Liver (tissue), 9 donors: Measurements from ENCODE around the gene RPAP2. TPM values are rescaled to one million over a fixed set of nuclear protein-coding genes. Genes with fewer than 3 reads are reported as not detected.

ENCODE experiments used
- DNase-seq: peaks from one replicate; pipeline ENCODE4 v3.0.0-alpha.2; 2017; ENCODE audit warnings: low spot score
- H3K27ac ChIP-seq, 2 donors: one replicate each; pipeline ENCODE4 v1.7.0; 2013; ENCODE audit warnings: inconsistent platforms in 2 of 2, low read length in 2 of 2, control low read depth in 1 of 2, low read depth in 1 of 2, mild to moderate bottlenecking in 1 of 2
- H3K27me3 ChIP-seq, 4 donors: one replicate each; pipeline versions ENCODE4 v1.6.1 to v1.7.0; 2013; ENCODE audit warnings: low read length in 3 of 4, inconsistent platforms in 1 of 4, mild to moderate bottlenecking in 1 of 4, moderate library complexity in 1 of 4; ENCODE audit not compliant: control insufficient read depth in 4 of 4, insufficient read depth in 4 of 4
- H3K36me3 ChIP-seq, 4 donors: one replicate each; pipeline versions ENCODE4 v1.6.1 to v1.7.0; 2013; ENCODE audit warnings: low read length in 3 of 4, mild to moderate bottlenecking in 3 of 4, low read depth in 1 of 4, moderate library complexity in 1 of 4; ENCODE audit not compliant: control insufficient read depth in 4 of 4, insufficient read depth in 3 of 4
- H3K4me1 ChIP-seq, 4 donors: one replicate each; pipeline versions ENCODE4 v1.6.1 to v1.7.0; 2013; ENCODE audit warnings: low read length in 3 of 4, mild to moderate bottlenecking in 3 of 4, moderate library complexity in 1 of 4; ENCODE audit not compliant: control insufficient read depth in 4 of 4, insufficient read depth in 4 of 4
- H3K4me3 ChIP-seq, 3 donors: one replicate each; pipeline versions ENCODE4 v1.6.1 to v1.7.0; 2013; ENCODE audit warnings: low read length in 3 of 3, control low read depth in 1 of 3, low read depth in 1 of 3, mild to moderate bottlenecking in 1 of 3
- H3K9ac ChIP-seq, 2 donors: one replicate each; pipeline ENCODE4 v1.7.0; 2013; ENCODE audit warnings: low read length in 2 of 2, mild to moderate bottlenecking in 2 of 2, moderate library complexity in 2 of 2, control low read depth in 1 of 2, low read depth in 1 of 2
- H3K9me3 ChIP-seq, 4 donors: one replicate each; pipeline versions ENCODE4 v1.6.1 to v1.7.0; 2013; ENCODE audit warnings: low read length in 3 of 4; ENCODE audit not compliant: control insufficient read depth in 4 of 4
- ATF3 ChIP-seq: IDR thresholded peaks from 2 replicates; pipeline ENCODE4 v1.6.1; 2016; ENCODE audit warnings: antibody characterized with exemption
- CTCF ChIP-seq: fragments of 150-350 bp; IDR thresholded peaks from 2 replicates; pipeline ENCODE4 v1.5.1; 2017; ENCODE audit warnings: improper control_type of control experiment, low read depth, low read length; ENCODE audit not compliant: missing input control
- EGR1 ChIP-seq, 2 donors: IDR thresholded peaks; 2 replicates each; pipeline ENCODE4 v1.6.1; 2016 to 2018; ENCODE audit warnings: antibody characterized with exemption in 2 of 2, low read depth in 2 of 2
- FOXA1 ChIP-seq: IDR thresholded peaks from 2 replicates; pipeline ENCODE4 v1.6.1; 2016; ENCODE audit warnings: antibody characterized with exemption
- FOXA2 ChIP-seq: IDR thresholded peaks from 2 replicates; pipeline ENCODE4 v1.6.1; 2016; ENCODE audit warnings: antibody characterized with exemption
- GABPA ChIP-seq, 2 donors: IDR thresholded peaks in 1 of 2; conservative IDR thresholded peaks in 1 of 2; 2 replicates each; pipeline ENCODE4 v1.6.1; 2016; ENCODE audit warnings: antibody characterized with exemption in 2 of 2, mild to moderate bottlenecking in 1 of 2, moderate library complexity in 1 of 2
- HNF4A ChIP-seq, 2 donors: conservative IDR thresholded peaks; 2 replicates each; pipeline ENCODE4 v1.6.1; 2016; ENCODE audit warnings: antibody characterized with exemption in 2 of 2, mild to moderate bottlenecking in 2 of 2
- HNF4G ChIP-seq: IDR thresholded peaks from 2 replicates; pipeline ENCODE4 v1.6.1; 2016; ENCODE audit warnings: antibody characterized with exemption
- JUND ChIP-seq, 2 donors: IDR thresholded peaks; 2 replicates each; pipeline ENCODE4 v1.6.1; 2016; ENCODE audit warnings: antibody characterized with exemption in 2 of 2
- MAX ChIP-seq: IDR thresholded peaks from 2 replicates; pipeline ENCODE4 v1.6.1; 2016; ENCODE audit warnings: antibody characterized with exemption
- NR2F2 ChIP-seq: IDR thresholded peaks from 2 replicates; pipeline ENCODE4 v1.6.1; 2016; ENCODE audit warnings: antibody characterized with exemption
- RAD21 ChIP-seq, 2 donors: IDR thresholded peaks; 2 replicates each; pipeline ENCODE4 v1.6.1; 2016; ENCODE audit warnings: antibody characterized with exemption in 2 of 2, mild to moderate bottlenecking in 2 of 2
- REST ChIP-seq: IDR thresholded peaks from 2 replicates; pipeline ENCODE4 v1.6.1; 2016; ENCODE audit warnings: antibody characterized with exemption, mild to moderate bottlenecking
- RXRA ChIP-seq, 2 donors: IDR thresholded peaks; 2 replicates each; pipeline ENCODE4 v1.6.1; 2017 to 2018; ENCODE audit warnings: antibody characterized with exemption in 2 of 2, mild to moderate bottlenecking in 1 of 2
- SP1 ChIP-seq: IDR thresholded peaks from 2 replicates; pipeline ENCODE4 v1.6.1; 2018; ENCODE audit warnings: antibody characterized with exemption, mild to moderate bottlenecking
- TAF1 ChIP-seq: conservative IDR thresholded peaks from 2 replicates; pipeline ENCODE4 v1.6.1; 2016; ENCODE audit warnings: antibody characterized with exemption, mild to moderate bottlenecking
- YY1 ChIP-seq: IDR thresholded peaks from 2 replicates; pipeline ENCODE4 v1.6.1; 2016; ENCODE audit warnings: antibody characterized with exemption, mild to moderate bottlenecking
- ZBTB33 ChIP-seq: IDR thresholded peaks from 2 replicates; pipeline ENCODE4 v1.6.1; 2016; ENCODE audit warnings: antibody characterized with exemption
- WGBS: extraction: QIAGEN DNeasy Blood & Tissue Kit; methylation state at CpG from one replicate; pipeline ENCODE4 v1.1.7; 2013; 5-methylcytosine and 5-hydroxymethylcytosine counted together
- polyA plus RNA-seq, 2 donors: library from polyadenylated mRNA; stranded (reverse) in 1 of 2; unstranded in 1 of 2; fragments of 200-250 nt in 1 of 2; fragments of >200 nt in 1 of 2; fragmentation: Nextera tagmentation in 1 of 2; extraction: Ambion mirVana in 1 of 2; gene quantifications; one replicate each; pipeline versions ENCODE4 v1.2.1 to v1.2.3, GENCODE V29; 2013 to 2015
- total RNA-seq, 2 donors: library from RNA; depleted of rRNA; stranded (reverse); fragments of >200 nt; gene quantifications; one replicate each; pipeline ENCODE4 v1.2.3, GENCODE V29; 2014
- donor health status: healthy.
- donor health status: healthy.
- donor health status: healthy.
- donor health status: healthy.
- donor health status: healthy.

The RPAP2 gene
- total and polyA plus RNA-seq, 4 donors, result 2.7 to 8.6 (median 4.4) TPM

DNA sequence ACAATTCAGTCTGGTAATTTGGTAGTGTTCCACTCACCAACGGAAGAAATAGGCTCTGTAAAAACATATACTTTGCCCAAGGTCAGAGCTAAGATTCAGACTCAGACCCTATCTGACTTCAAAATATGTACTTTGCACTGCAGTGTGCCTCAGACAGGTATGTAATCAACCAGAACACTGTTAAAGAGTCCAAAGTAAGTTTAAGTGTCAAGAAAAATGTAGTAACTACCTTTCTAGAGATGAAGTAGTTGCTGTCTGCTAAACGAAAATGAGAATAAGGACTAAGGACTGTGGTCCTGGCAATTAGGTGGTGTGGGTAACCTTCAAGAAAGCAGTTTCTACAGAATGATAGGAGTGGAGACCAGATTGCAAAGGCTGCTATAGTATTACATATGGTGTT is 61.1 kb downstream of the RPAP2 start:
- H3K36me3 ChIP-seq, result peaks cover 2 to 6% (median 4%) of the 10 kb centered on the region in 4 donors
- TF ChIP-seq SP1, result no peak
- no peak for TF ChIP-seq FOXA2
- TF ChIP-seq YY1, result no peak
- no peak for TF ChIP-seq TAF1
- TF ChIP-seq NR2F2, result no peak
- TF ChIP-seq HNF4A (conservative IDR thresholded peaks at IDR 0.05), result no peak
- no peak for TF ChIP-seq REST
- no peak for TF ChIP-seq RXRA (IDR thresholded peaks at IDR 0.05)
- no peak for TF ChIP-seq HNF4G
- no peak for TF ChIP-seq ATF3
- no peak for TF ChIP-seq ZBTB33
- TF ChIP-seq FOXA1, result no peak
- no peak for TF ChIP-seq RAD21 (IDR thresholded peaks at IDR 0.05)
- no peak for TF ChIP-seq CTCF
- TF ChIP-seq EGR1 (IDR thresholded peaks at IDR 0.05; ENCODE audit: low read depth in 2 of 2), result no peak
- no peak for TF ChIP-seq JUND (IDR thresholded peaks at IDR 0.05)
- TF ChIP-seq GABPA (IDR thresholded peaks at IDR 0.05 in 1 of 2, conservative IDR thresholded peaks at IDR 0.05 in 1 of 2), result no peak
- TF ChIP-seq MAX, result no peak
- no peak overlapping the region for H3K9ac ChIP-seq
- WGBS, result 96% methylated on average over 2 of the region's 2 CpGs
- no peaks in the 10 kb centered on the region for H3K27me3 ChIP-seq
- no peak for DNase-seq
- no peak overlapping the region for H3K27ac ChIP-seq
- H3K4me1 ChIP-seq, result peaks cover 0 to 1% (median 0%) of the 10 kb centered on the region in 4 donors
- H3K9me3 ChIP-seq, result no peaks in the 10 kb centered on the region
- no peak overlapping the region for H3K4me3 ChIP-seq
